IPS-18a (cell line): Measurements from ENCODE around the gene KCNQ1.
"Not testable (repeated sequence)": the region's sequence is repeated elsewhere in the genome, so short reads cannot be mapped to it uniquely, and the experiment has no call there.

ENCODE experiments used
- H3K27ac ChIP-seq: one replicate; pipeline ENCODE4 v1.5.1; 2013; ENCODE audit warnings: low read length
- H3K27me3 ChIP-seq: one replicate; pipeline ENCODE4 v1.6.1; 2013; ENCODE audit warnings: mild to moderate bottlenecking, low read length; ENCODE audit not compliant: control insufficient read depth, insufficient read depth
- H3K36me3 ChIP-seq: one replicate; pipeline ENCODE4 v1.6.1; 2013; ENCODE audit warnings: low read depth, low read length; ENCODE audit not compliant: control insufficient read depth
- H3K4me1 ChIP-seq: one replicate; pipeline ENCODE4 v1.6.1; 2013; ENCODE audit warnings: low read depth, low read length; ENCODE audit not compliant: control insufficient read depth
- H3K4me3 ChIP-seq: one replicate; pipeline ENCODE4 v1.5.1; 2013; ENCODE audit warnings: low read length
- H3K9ac ChIP-seq: one replicate; pipeline ENCODE4 v1.6.1; 2013; ENCODE audit warnings: mild to moderate bottlenecking, low read length, moderate library complexity
- H3K9me3 ChIP-seq: one replicate; pipeline ENCODE4 v1.6.1; 2013; ENCODE audit warnings: low read depth, low read length; ENCODE audit not compliant: control insufficient read depth

The KCNQ1 gene

GRCh38 chr11:2595204-2595603 lies 150.4 kb downstream of the KCNQ1 start:
- H3K4me1 ChIP-seq, result no peaks in the 10 kb centered on the region
- no peaks in the 10 kb centered on the region for H3K36me3 ChIP-seq
- peaks cover 99% of the 10 kb centered on the region for H3K27me3 ChIP-seq

GRCh38 chr11:2599561-2600189 lies 154.9 kb downstream of the KCNQ1 start:
- Histone ChIP-seq H3K9me3 (peaks cover 11% of the 10 kb centered on the region), H3K27ac (no peak overlapping the region), H3K4me3 (no peak overlapping the region), H3K36me3 (no peaks in the 10 kb centered on the region), H3K4me1 (no peaks in the 10 kb centered on the region), H3K9ac (no peak overlapping the region), H3K27me3 (peaks cover 99% of the 10 kb centered on the region)

More at GRCh38 chr11:2595204-2595603, 150.4 kb downstream of the KCNQ1 start:
- no peak overlapping the region for H3K4me3 ChIP-seq
- H3K27ac ChIP-seq, result no peak overlapping the region
- no peak overlapping the region for H3K9ac ChIP-seq
- H3K9me3 ChIP-seq, result peaks cover 11% of the 10 kb centered on the region

- Histone ChIP-seq H3K27ac (no peak overlapping the region), H3K36me3 (no peaks in the 10 kb centered on the region), H3K9me3 (peaks cover 10% of the 10 kb centered on the region), H3K4me1 (no peaks in the 10 kb centered on the region), H3K27me3 (peaks cover 99% of the 10 kb centered on the region), H3K4me3 (no peak overlapping the region), H3K9ac (no peak overlapping the region)
These were observed 164.5 kb downstream of the KCNQ1 start for GRCh38 chr11:2609345-2609744.

DNA sequence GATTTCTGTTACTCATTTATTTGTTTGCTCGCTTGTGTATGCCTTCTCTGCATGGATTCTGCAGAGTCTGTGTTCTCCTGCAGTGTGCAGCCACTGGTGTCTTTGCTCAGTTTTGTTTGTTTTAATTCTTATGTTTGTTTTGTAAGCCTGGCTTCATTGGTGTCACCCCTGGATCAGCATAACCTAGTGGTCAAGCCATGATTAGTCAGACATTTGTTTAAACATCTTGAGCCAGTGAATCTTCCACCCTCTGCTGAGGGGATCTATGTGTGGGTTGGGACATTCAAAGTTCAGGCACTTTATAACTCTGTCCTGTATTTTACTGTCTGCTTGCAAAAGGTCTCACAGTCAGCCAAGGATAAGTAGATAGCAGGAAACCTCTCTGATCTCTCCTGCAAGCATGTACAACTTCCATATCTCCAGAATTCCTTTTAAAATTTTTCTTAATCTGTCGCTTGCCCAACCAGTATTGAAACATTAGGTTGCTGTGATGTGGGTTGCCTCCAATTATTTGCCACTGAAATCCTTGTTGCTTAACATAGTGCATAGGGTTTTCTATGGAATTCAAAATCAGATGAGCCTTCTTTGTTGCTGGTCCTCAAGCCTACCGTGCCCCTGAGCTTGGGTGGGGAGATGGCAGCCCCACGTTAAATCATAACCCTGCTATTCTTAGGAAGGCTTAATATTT lies 168.2 kb downstream of the KCNQ1 start:
- no peak overlapping the region for H3K4me3 ChIP-seq
- no peaks in the 10 kb centered on the region for H3K4me1 ChIP-seq
- peaks cover 18% of the 10 kb centered on the region for H3K9me3 ChIP-seq
- peaks cover 99% of the 10 kb centered on the region for H3K27me3 ChIP-seq
- no peaks in the 10 kb centered on the region for H3K36me3 ChIP-seq
- H3K27ac ChIP-seq, result no peak overlapping the region
- H3K9ac ChIP-seq, result no peak overlapping the region

DNA sequence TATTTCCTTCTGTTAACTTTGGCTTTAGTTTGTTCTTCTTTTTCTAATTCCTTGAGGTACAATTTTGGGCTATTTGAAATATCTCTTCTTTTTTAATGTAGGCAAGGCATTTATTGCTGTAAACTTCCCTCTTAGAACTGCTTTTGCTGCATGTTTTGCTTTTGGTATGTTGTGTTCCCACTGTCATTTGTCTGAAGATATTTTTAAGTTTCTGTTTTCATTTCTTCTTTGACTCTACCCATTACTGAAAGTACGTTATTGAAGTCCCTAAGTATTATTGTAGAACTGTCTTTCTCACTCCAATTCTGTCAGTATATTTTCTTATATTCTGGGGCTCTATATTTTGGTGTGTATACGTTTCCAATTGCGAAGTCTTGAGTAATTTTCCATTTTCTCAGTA lies 177.1 kb downstream of the KCNQ1 start:
- Histone ChIP-seq H3K9me3 (peaks cover 28% of the 10 kb centered on the region), H3K27ac (no peak overlapping the region), H3K27me3 (peaks cover 80% of the 10 kb centered on the region)

GRCh38 chr11:2625183-2625582 lies 180.4 kb downstream of the KCNQ1 start:
- Histone ChIP-seq H3K9ac (no peak overlapping the region), H3K9me3 (peaks cover 37% of the 10 kb centered on the region), H3K36me3 (no peaks in the 10 kb centered on the region), H3K4me1 (no peaks in the 10 kb centered on the region), H3K27me3 (peaks cover 81% of the 10 kb centered on the region), H3K27ac (no peak overlapping the region), H3K4me3 (no peak overlapping the region)

More for the DNA sequence above, 177.1 kb downstream of the KCNQ1 start:
- Histone ChIP-seq H3K9ac (no peak overlapping the region), H3K4me1 (no peaks in the 10 kb centered on the region), H3K36me3 (no peaks in the 10 kb centered on the region), H3K4me3 (no peak overlapping the region)

GRCh38 chr11:2630679-2631078 lies 185.9 kb downstream of the KCNQ1 start:
- H3K27ac ChIP-seq, result no peak overlapping the region
- H3K9me3 ChIP-seq, result peaks cover 64% of the 10 kb centered on the region
- H3K4me1 ChIP-seq, result no peaks in the 10 kb centered on the region
- no peaks in the 10 kb centered on the region for H3K36me3 ChIP-seq
- peaks cover 54% of the 10 kb centered on the region for H3K27me3 ChIP-seq
- H3K9ac ChIP-seq, result no peak overlapping the region
- no peak overlapping the region for H3K4me3 ChIP-seq

DNA sequence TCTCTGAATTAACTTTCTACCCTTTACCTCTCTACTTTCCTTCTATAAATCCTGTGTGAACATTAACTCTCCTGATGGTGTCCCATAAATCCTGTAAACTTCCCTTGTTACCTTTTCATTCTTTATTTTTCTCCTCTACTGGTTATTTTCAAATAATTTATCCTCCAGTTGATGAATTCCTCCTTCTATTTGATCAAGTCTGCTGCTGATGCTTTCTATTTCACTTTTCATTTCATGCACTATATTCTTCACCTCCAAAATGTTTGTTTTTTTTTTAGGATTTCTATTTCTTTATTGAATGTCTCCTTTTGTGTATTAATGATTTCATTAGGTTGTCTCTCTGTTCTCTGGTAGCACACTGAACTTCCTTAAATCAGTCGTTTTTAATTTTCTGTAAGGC lies 186.4 kb downstream of the KCNQ1 start:
- Histone ChIP-seq H3K4me3 (no peak overlapping the region), H3K9ac (no peak overlapping the region), H3K4me1 (no peaks in the 10 kb centered on the region), H3K27ac (no peak overlapping the region), H3K36me3 (no peaks in the 10 kb centered on the region), H3K27me3 (peaks cover 49% of the 10 kb centered on the region), H3K9me3 (peaks cover 60% of the 10 kb centered on the region)

DNA sequence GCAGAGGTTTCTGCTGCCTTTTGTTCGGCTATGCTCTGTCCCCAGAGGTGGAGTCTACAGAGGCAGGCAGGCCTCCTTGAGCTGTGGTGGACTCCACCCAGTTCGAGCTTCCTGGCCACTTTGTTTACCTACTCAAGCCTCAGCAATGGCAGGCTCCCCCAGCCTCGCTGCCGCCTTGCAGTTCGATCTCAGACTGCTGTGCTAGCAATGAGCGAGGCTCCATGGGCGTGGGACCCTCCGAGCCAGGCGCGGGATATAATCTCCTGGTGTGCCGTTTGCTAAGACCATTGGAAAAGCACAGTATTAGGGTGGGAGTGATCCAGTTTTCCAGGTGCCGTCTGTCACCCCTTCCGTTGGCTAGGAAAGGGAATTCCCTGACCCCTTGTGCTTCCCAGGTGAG lies 195.0 kb downstream of the KCNQ1 start:
- H3K27ac ChIP-seq, H3K9ac ChIP-seq, H3K4me1 ChIP-seq, H3K36me3 ChIP-seq, H3K4me3 ChIP-seq: not testable (repeated sequence)
- Histone ChIP-seq H3K27me3 (peaks cover 32% of the 10 kb centered on the region), H3K9me3 (peaks cover 54% of the 10 kb centered on the region)

DNA sequence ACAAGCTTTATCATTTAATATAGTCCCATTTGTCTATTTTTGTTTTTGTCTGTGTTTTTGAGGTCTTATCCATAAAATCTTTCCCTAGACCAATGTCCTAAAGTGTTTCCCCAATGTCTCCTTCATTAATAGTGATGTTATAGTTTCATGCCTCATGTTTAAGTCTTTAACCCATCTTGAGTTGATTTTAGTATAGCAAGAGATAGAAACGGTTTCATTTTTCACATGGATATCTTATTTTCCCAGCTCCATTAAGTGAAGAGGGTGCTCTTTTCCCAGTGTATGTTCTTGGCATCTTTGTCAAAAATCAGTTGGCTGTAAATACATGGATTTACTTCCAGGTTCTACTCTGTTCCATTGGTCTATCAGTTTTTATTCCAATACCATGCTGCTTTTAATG lies 196.8 kb downstream of the KCNQ1 start:
- H3K27ac ChIP-seq, result no peak overlapping the region
- H3K27me3 ChIP-seq, result peaks cover 38% of the 10 kb centered on the region
- no peak overlapping the region for H3K4me3 ChIP-seq
- H3K9ac ChIP-seq, result no peak overlapping the region
- H3K9me3 ChIP-seq, result peaks cover 73% of the 10 kb centered on the region
- H3K36me3 ChIP-seq, result no peaks in the 10 kb centered on the region
- H3K4me1 ChIP-seq, result no peaks in the 10 kb centered on the region

GRCh38 chr11:2643746-2644145 lies 198.9 kb downstream of the KCNQ1 start:
- no peak overlapping the region for H3K27ac ChIP-seq
- no peak overlapping the region for H3K4me3 ChIP-seq
- no peak overlapping the region for H3K9ac ChIP-seq
- peaks cover 50% of the 10 kb centered on the region for H3K27me3 ChIP-seq
- H3K9me3 ChIP-seq, result peaks cover 91% of the 10 kb centered on the region
- no peaks in the 10 kb centered on the region for H3K4me1 ChIP-seq
- no peaks in the 10 kb centered on the region for H3K36me3 ChIP-seq
